AG10803 (cell line): Measurements from ENCODE around the gene GRM8.

Source experiments
- DNase-seq: peaks from one replicate; pipeline ENCODE4 v3.0.0; 2010; ENCODE audit warnings: low read depth
- H3K4me3 ChIP-seq: 2 replicates; pipeline ENCODE4 v1.5.1; 2011; ENCODE audit warnings: mild to moderate bottlenecking, low read length, control low read depth
- CTCF ChIP-seq: conservative IDR thresholded peaks from 2 replicates; pipeline ENCODE4 v1.5.1; 2011; ENCODE audit warnings: mild to moderate bottlenecking, low read length, control low read depth, inconsistent platforms

Gene GRM8

DNA sequence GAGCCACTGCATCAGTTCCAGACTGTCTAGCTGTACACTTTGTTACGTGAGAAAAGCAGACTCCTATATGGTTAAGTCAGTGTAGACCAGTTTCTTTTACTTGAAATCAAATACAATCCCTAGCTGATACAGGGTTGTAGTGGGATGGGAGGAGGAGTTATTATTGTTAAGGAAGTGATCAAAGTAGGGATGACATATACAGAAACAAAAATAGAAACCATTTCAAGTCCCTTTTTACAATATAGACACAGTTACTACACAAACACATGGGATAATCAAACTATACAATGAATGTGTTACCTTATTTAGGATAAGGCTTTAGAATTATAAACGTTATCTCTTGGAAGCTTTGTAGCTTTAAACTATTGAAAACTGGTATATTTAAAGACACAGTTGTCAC, 233.9 kb downstream of the GRM8 start:
- no peak for TF ChIP-seq CTCF
- H3K4me3 ChIP-seq = no peak overlapping the region
- no peak for DNase-seq

DNA sequence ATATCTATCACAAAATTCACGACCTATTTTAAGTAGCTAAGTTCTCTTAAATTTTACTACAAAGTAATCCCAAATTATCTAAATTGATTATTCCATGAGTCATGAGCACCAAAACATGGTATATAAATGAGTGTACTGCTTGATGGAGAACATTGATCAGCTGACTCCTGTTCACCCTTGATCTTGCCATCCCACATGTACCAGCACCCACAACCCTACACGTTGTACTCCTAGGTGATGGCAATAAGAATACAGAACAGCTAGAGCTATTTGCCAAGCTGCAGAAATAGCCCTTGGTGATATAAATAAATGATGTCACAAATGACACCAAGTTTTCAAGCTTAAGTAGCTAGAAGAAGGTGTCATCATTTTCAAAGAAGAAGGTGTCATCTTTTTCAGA, 235.5 kb downstream of the GRM8 start:
- H3K4me3 ChIP-seq = no peak overlapping the region
- no peak for DNase-seq
- no peak for TF ChIP-seq CTCF

DNA sequence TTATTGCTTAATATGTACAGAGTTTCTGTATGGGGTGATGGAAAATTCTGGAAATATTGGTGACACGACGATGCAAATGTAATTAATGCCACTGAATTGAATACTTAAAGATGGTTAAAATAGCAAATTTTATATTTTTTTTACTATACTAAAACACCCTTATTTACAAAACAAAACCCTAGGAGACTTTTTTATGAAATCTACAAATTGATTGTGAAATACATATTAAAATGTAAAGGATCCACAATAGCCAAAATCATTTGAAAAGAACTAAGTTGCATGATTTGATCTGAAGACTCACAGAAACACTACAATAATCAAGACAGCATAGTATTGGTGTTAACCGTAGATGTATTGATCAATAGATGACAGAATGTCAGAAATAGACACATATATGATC, 252.0 kb downstream of the GRM8 start:
- no peak for TF ChIP-seq CTCF
- H3K4me3 ChIP-seq = no peak overlapping the region
- no peak for DNase-seq

DNA sequence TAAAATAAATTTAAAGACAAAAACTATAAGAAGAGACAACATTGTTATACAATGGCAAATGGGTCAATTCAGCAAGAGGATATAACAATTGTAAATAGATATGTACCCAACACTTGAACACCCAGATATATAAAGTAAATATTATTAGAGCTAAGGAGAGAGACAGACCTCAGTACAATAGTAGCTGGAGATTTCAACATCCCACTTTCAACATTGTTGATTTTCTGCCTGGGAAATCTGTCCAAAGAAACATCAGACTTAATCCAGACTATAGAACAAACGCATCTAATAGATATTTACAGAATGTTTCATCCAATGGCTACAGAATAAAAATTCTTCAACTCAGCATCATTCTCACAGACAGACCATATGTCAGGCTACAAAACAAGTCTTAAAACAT, 256.1 kb downstream of the GRM8 start:
- no peak overlapping the region for H3K4me3 ChIP-seq
- TF ChIP-seq CTCF = no peak
- no peak for DNase-seq

GRCh38 chr7:126993626-126994213, 259.0 kb downstream of the GRM8 start:
- H3K4me3 ChIP-seq = no peak overlapping the region
- no peak for TF ChIP-seq CTCF
- DNase-seq = no peak

DNA sequence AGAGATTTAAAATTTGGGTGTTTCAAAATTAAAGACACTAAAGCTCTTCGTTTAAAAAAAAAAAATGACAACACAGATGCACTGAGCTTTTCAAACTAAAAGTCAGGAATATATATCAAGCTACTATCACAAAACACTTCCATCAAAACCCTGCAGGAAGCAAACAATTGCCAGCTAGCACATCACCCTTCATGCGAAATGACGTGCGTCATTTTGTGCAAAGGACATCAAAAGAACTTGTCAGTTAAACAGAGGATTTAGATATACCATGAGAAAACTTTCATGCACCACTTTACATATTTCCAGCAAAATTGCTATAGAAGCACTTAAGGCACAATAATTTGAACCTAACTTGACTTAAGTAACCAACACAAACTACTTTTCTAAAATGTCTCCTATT, 264.7 kb downstream of the GRM8 start:
- TF ChIP-seq CTCF = no peak
- no peak overlapping the region for H3K4me3 ChIP-seq
- DNase-seq = no peak

GRCh38 chr7:126979722-126980121, 273.0 kb downstream of the GRM8 start:
- no peak for TF ChIP-seq CTCF
- no peak overlapping the region for H3K4me3 ChIP-seq
- no peak for DNase-seq
